PC-9 (cell line): Measurements from ENCODE around the gene HHAT. TPM values are rescaled to one million over a fixed set of nuclear protein-coding genes. Genes with fewer than 3 reads are reported as not detected.

Experiments used
- BruUV-seq: library from RNA; stranded (reverse); fragments of 400-500 nt; replicated peaks from 2 replicates; lab custom pipeline; 2021; lab: Mats Ljungman, UMichigan
- CTCF ChIA-PET: fragments of 300-600 bp; sonication (Branson Sonifier 250); formaldehyde crosslinking; loops from one replicate; lab custom pipeline; 2022; ENCODE audit warnings: antibody characterized with exemption; lab: Charles Lee
- POLR2A ChIA-PET: fragments of 300-600 bp; sonication (Branson Sonifier 250); formaldehyde crosslinking; loops from one replicate; lab custom pipeline; 2022; ENCODE audit warnings: antibody characterized with exemption; ENCODE audit not compliant: unreplicated experiment; lab: Charles Lee
- DNase-seq, 2 experiments: peaks; one replicate each; pipeline versions ENCODE4 v3.0.0 to v3.0.0-alpha.2; 2015 to 2022; ENCODE audit warnings: mixed read lengths in 1 of 2
- H2AFZ ChIP-seq: fragments of 200-600 bp; sonication (generic); 2 replicates; pipeline ENCODE4 v1.8.1; 2017; ENCODE audit warnings: antibody characterized with exemption
- H3F3A ChIP-seq: fragments of 200-600 bp; sonication (generic); 2 replicates; pipeline ENCODE4 v1.8.1; 2017; ENCODE audit warnings: antibody characterized with exemption, mild to moderate bottlenecking, low read depth; ENCODE audit not compliant: insufficient read depth
- H3K27ac ChIP-seq: fragments of 200-600 bp; sonication (generic); 2 replicates; pipeline ENCODE4 v1.6.1; 2016; ENCODE audit warnings: mixed run types
- H3K27me3 ChIP-seq: fragments of 200-600 bp; sonication (generic); 2 replicates; pipeline ENCODE4 v1.6.1; 2016; ENCODE audit warnings: low read depth, mixed run types; ENCODE audit not compliant: insufficient read depth
- H3K36me3 ChIP-seq: fragments of 200-600 bp; sonication (generic); 2 replicates; pipeline ENCODE4 v1.6.1; 2016; ENCODE audit warnings: low read depth, mixed run types
- H3K4me1 ChIP-seq: fragments of 200-600 bp; sonication (generic); replicated peaks from 2 replicates; pipeline ENCODE4 v1.6.1; 2016; ENCODE audit warnings: mixed run types; ENCODE audit not compliant: insufficient read depth
- H3K4me2 ChIP-seq: fragments of 200-600 bp; sonication (generic); 2 replicates; pipeline ENCODE4 v1.6.1; 2017; ENCODE audit warnings: mixed run types
- H3K4me3 ChIP-seq: fragments of 200-600 bp; sonication (generic); 2 replicates; pipeline ENCODE4 v1.6.1; 2016; ENCODE audit warnings: mixed run types
- H3K79me2 ChIP-seq: fragments of 200-600 bp; sonication (generic); 2 replicates; pipeline ENCODE4 v1.6.1; 2017; ENCODE audit warnings: low read depth, mixed run types
- H3K9me2 ChIP-seq: fragments of 200-600 bp; sonication (generic); 2 replicates; pipeline ENCODE4 v1.8.1; 2017; ENCODE audit warnings: mild to moderate bottlenecking; ENCODE audit not compliant: insufficient read depth
- H3K9me3 ChIP-seq: fragments of 200-600 bp; sonication (generic); 2 replicates; pipeline ENCODE4 v1.8.1; 2016; ENCODE audit warnings: low read depth; ENCODE audit not compliant: insufficient read depth
- H4K20me1 ChIP-seq: fragments of 200-600 bp; sonication (generic); 2 replicates; pipeline ENCODE4 v1.8.1; 2017; ENCODE audit not compliant: insufficient read depth
- EZH2 ChIP-seq: fragments of 200-600 bp; sonication (generic); IDR thresholded peaks from 2 replicates; pipeline ENCODE4 v1.8.0; 2017; ENCODE audit warnings: antibody characterized with exemption, low read depth
- intact Hi-C: fragments of 100-400 bp; cut with micrococcal nuclease; formaldehyde crosslinking; loops from one replicate; pipeline ENCODE4 v1.10.0; 2022; ENCODE audit not compliant: unreplicated experiment
- total RNA-seq: library from RNA; stranded (reverse); gene quantifications from 2 replicates; pipeline ENCODE4 v1.2.3, GENCODE V29; 2021
- TF ChIP-seq, protein P1 (sequence below): fragments of 200-600 bp; sonication (generic); conservative IDR thresholded peaks from 2 replicates; pipeline ENCODE4 v1.6.1; 2017; ENCODE audit warnings: mixed run types, antibody characterized with exemption, mild to moderate bottlenecking, moderate library complexity

HHAT gene
- total RNA-seq, 1 experiment from 2014 or later, result 5.3 TPM

DNA sequence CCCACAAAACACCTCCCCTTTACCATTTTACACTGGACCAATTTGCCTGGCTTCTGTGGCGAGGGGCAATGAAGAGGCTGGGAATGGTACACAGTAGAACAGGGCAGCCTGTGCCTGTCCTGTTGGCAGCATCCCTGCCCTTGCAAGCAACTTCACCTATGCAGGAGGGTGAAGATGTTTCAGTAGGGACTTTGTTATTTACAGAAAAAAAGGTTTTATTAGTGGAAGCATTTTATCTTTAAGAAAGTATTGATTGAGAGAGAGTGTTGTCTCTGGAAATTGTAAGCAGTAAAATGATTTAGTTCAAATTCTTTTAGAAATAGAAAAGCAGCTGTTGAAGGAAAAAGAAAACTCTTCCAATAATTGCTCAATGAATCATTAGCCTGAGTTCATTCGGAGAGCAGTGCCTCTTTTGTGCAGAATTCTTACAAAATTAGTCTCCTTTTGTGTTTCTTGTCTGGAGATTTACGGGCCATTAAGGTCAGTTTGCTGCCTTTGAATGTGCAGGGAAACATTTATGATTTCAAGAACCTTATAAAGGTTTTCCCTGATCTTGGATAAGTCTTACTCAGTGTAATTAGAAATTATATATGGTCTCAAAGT is 49.1 kb downstream of the HHAT start:
- no peak overlapping the region for H2AFZ ChIP-seq
- no peaks in the 10 kb centered on the region for H4K20me1 ChIP-seq
- peaks cover 20% of the 10 kb centered on the region for H3F3A ChIP-seq
- no peaks in the 10 kb centered on the region for H3K27me3 ChIP-seq
- H3K9me3 ChIP-seq, result no peaks in the 10 kb centered on the region
- no peaks in the 10 kb centered on the region for H3K36me3 ChIP-seq
- intact Hi-C loops, result no loop called here
- H3K4me3 ChIP-seq, result no peak overlapping the region
- TF ChIP-seq EZH2, result no peak
- TF ChIP-seq, protein P1, sequence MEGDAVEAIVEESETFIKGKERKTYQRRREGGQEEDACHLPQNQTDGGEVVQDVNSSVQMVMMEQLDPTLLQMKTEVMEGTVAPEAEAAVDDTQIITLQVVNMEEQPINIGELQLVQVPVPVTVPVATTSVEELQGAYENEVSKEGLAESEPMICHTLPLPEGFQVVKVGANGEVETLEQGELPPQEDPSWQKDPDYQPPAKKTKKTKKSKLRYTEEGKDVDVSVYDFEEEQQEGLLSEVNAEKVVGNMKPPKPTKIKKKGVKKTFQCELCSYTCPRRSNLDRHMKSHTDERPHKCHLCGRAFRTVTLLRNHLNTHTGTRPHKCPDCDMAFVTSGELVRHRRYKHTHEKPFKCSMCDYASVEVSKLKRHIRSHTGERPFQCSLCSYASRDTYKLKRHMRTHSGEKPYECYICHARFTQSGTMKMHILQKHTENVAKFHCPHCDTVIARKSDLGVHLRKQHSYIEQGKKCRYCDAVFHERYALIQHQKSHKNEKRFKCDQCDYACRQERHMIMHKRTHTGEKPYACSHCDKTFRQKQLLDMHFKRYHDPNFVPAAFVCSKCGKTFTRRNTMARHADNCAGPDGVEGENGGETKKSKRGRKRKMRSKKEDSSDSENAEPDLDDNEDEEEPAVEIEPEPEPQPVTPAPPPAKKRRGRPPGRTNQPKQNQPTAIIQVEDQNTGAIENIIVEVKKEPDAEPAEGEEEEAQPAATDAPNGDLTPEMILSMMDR, result no peak
- POLR2A ChIA-PET, result no interaction called here
- CTCF ChIA-PET, result no interaction called here
- no peak overlapping the region for H3K27ac ChIP-seq
- no peaks in the 10 kb centered on the region for H3K9me2 ChIP-seq
- peaks cover 30% of the 10 kb centered on the region for H3K4me1 ChIP-seq
- H3K79me2 ChIP-seq, result no peaks in the 10 kb centered on the region
- no peak for DNase-seq
- BruUV-seq, result no TSS peak
- H3K4me2 ChIP-seq, result no peak overlapping the region

DNA sequence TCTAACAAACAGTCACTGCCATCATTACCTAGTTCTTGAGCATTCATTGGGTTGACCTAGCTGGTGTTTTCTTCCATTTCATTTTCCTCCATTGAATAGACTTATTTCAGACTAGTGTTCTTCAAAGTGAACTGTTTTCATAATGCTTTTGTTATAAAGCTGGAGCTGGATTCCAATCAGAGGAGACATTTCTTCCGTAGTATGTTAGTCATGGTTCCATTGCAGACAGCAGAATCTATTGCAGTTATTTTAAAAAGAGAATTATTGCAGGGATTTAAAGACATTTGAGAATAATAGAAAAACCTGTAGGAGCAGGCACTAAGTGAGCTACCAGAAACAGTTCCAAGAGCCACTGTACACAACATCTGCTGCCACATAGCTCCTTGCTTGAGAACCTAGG is 50.0 kb downstream of the HHAT start:
- ChIA-PET POLR2A (interaction anchor here (0.6 kb wide), 1 partner anchor 1008 kb away, joined by 4 read pairs; no protein-coding TSS in a partner anchor), CTCF (no interaction called here)
- H3K27me3 ChIP-seq, result no peaks in the 10 kb centered on the region
- H4K20me1 ChIP-seq, result no peaks in the 10 kb centered on the region
- no peak overlapping the region for H3K27ac ChIP-seq
- no peaks in the 10 kb centered on the region for H3K79me2 ChIP-seq
- TF ChIP-seq, protein P1, result no peak
- no peak for TF ChIP-seq EZH2
- H3K36me3 ChIP-seq, result no peaks in the 10 kb centered on the region
- BruUV-seq, result no TSS peak
- intact Hi-C loops, result no loop called here
- H3K4me2 ChIP-seq, result no peak overlapping the region
- H3K9me3 ChIP-seq, result no peaks in the 10 kb centered on the region
- peaks cover 21% of the 10 kb centered on the region for H3K4me1 ChIP-seq
- no peak overlapping the region for H2AFZ ChIP-seq
- no peaks in the 10 kb centered on the region for H3K9me2 ChIP-seq
- no peak overlapping the region for H3K4me3 ChIP-seq
- no peak for DNase-seq
- peaks cover 11% of the 10 kb centered on the region; the same call in 1 of the 2 replicates for H3F3A ChIP-seq

DNA sequence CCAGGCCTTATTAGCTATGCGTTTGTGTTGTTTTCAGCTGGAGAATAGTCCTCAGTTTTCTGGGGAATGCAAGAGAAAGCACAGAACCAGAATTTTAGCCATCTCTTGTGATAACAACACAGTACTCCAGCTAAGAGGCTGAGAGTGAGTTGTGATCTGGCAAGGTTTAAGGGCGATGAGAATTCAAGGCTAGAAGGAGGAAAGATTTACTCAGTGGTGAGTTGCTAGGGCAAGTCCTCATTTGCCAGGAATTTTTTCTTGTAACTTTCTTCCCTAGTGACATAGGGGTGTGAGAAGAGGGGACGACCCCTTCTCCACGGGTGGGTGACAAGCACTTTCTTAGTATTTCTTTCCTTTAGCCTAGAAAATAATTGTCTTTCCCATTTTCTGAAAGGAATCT is 53.2 kb downstream of the HHAT start:
- CTCF ChIA-PET, result no interaction called here
- H3K27ac ChIP-seq, result no peak overlapping the region
- BruUV-seq, result no TSS peak
- no peaks in the 10 kb centered on the region for H3K27me3 ChIP-seq
- POLR2A ChIA-PET, result no interaction called here
- no peaks in the 10 kb centered on the region for H3K79me2 ChIP-seq
- H3K4me3 ChIP-seq, result no peak overlapping the region
- intact Hi-C loops, result no loop called here
- H3K9me3 ChIP-seq, result no peaks in the 10 kb centered on the region
- H4K20me1 ChIP-seq, result no peaks in the 10 kb centered on the region
- TF ChIP-seq EZH2, result no peak
- TF ChIP-seq, protein P1, result no peak
- H3K9me2 ChIP-seq, result no peaks in the 10 kb centered on the region
- H3K36me3 ChIP-seq, result no peaks in the 10 kb centered on the region
- H3K4me1 ChIP-seq, result peaks cover 10% of the 10 kb centered on the region; the same call in 1 of the 2 replicates
- no peak overlapping the region for H2AFZ ChIP-seq
- no peak overlapping the region for H3K4me2 ChIP-seq
- no peak for DNase-seq
- no peaks in the 10 kb centered on the region; the same call in 1 of the 2 replicates for H3F3A ChIP-seq
